ENCODE results near the gene PAPPA2.

Gene PAPPA2

GRCh38 chr1:176858433-176858916 is 395.5 kb downstream of the PAPPA2 start:
- Histone ChIP-seq H3K9me3 (ENCODE audit: insufficient read depth, low read length) (no peaks in the 10 kb centered on the region), H2AFZ (ENCODE audit: low read depth, low read length, severe bottlenecking) (no peak overlapping the region), H3K27me3 (ENCODE audit: low read length) (no peaks in the 10 kb centered on the region), H3K36me3 (ENCODE audit: low read length) (no peaks in the 10 kb centered on the region), H4K20me1 (ENCODE audit: low read depth, low read length) (no peaks in the 10 kb centered on the region), H3K4me2 (ENCODE audit: low read depth, low read length, poor library complexity, severe bottlenecking) (no peak overlapping the region), H3K4me3 (ENCODE audit: insufficient read depth, low read length, poor library complexity, severe bottlenecking) (no peak overlapping the region), H3K9me2 (replicated peaks; ENCODE audit: insufficient read depth, low read length) (no peaks in the 10 kb centered on the region), H3K9ac (ENCODE audit: low read length) (no peak overlapping the region), H3K27ac (ENCODE audit: low read depth, low read length) (no peak overlapping the region), H3K79me2 (ENCODE audit: insufficient read depth, low read length) (no peaks in the 10 kb centered on the region), H3F3A (ENCODE audit: insufficient read depth) (no peaks in the 10 kb centered on the region)
- TF ChIP-seq, protein P1, sequence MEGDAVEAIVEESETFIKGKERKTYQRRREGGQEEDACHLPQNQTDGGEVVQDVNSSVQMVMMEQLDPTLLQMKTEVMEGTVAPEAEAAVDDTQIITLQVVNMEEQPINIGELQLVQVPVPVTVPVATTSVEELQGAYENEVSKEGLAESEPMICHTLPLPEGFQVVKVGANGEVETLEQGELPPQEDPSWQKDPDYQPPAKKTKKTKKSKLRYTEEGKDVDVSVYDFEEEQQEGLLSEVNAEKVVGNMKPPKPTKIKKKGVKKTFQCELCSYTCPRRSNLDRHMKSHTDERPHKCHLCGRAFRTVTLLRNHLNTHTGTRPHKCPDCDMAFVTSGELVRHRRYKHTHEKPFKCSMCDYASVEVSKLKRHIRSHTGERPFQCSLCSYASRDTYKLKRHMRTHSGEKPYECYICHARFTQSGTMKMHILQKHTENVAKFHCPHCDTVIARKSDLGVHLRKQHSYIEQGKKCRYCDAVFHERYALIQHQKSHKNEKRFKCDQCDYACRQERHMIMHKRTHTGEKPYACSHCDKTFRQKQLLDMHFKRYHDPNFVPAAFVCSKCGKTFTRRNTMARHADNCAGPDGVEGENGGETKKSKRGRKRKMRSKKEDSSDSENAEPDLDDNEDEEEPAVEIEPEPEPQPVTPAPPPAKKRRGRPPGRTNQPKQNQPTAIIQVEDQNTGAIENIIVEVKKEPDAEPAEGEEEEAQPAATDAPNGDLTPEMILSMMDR (IDR thresholded peaks at IDR 0.05; ENCODE audit: insufficient read depth, low read length, poor library complexity, severe bottlenecking) = no peak
- no peak for TF ChIP-seq EZH2phosphoT487 (conservative IDR thresholded peaks at IDR 0.05; ENCODE audit: low read length)

- no peaks in the 10 kb centered on the region for H4K20me1 ChIP-seq (ENCODE audit: low read depth, low read length)
- H3K36me3 ChIP-seq (ENCODE audit: low read length) = no peaks in the 10 kb centered on the region
- H3K79me2 ChIP-seq (ENCODE audit: insufficient read depth, low read length) = no peaks in the 10 kb centered on the region
- H3K27ac ChIP-seq (ENCODE audit: low read depth, low read length) = no peak overlapping the region
- TF ChIP-seq, protein P1 (IDR thresholded peaks at IDR 0.05; ENCODE audit: insufficient read depth, low read length, poor library complexity, severe bottlenecking) = no peak
- TF ChIP-seq EZH2phosphoT487 (conservative IDR thresholded peaks at IDR 0.05; ENCODE audit: low read length) = no peak
- H3K4me2 ChIP-seq (ENCODE audit: low read depth, low read length, poor library complexity, severe bottlenecking) = no peak overlapping the region
- H3K9me3 ChIP-seq (ENCODE audit: insufficient read depth, low read length) = no peaks in the 10 kb centered on the region
- no peak overlapping the region for H2AFZ ChIP-seq (ENCODE audit: low read depth, low read length, severe bottlenecking)
- no peak overlapping the region for H3K4me3 ChIP-seq (ENCODE audit: insufficient read depth, low read length, poor library complexity, severe bottlenecking)
- no peaks in the 10 kb centered on the region for H3K9me2 ChIP-seq (replicated peaks; ENCODE audit: insufficient read depth, low read length)
- H3F3A ChIP-seq (ENCODE audit: insufficient read depth) = no peaks in the 10 kb centered on the region
- H3K27me3 ChIP-seq (ENCODE audit: low read length) = no peaks in the 10 kb centered on the region
- no peak overlapping the region for H3K9ac ChIP-seq (ENCODE audit: low read length)
Measured at GRCh38 chr1:176863613-176864012, 400.6 kb downstream of the PAPPA2 start.

DNA sequence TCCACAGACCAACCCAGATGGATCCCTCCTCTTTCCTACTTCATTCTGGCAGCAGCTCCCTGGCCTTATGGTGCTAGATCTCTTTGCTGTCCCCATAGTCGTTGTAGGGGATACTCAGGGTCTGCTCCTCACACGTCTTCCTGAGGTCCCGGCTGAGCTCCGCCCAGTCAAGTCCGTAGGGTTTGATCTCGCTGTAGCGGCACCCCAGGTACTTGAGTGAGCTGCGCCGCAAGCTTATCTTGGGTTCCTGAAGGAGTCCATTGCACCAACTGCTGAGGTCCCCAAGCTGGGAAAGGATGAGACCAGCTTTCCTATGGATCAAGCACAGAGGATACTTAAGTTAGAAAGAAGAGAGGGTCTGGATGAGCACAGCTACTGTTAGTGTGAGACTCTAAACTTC is 401.2 kb downstream of the PAPPA2 start:
- no peak for TF ChIP-seq EZH2phosphoT487 (conservative IDR thresholded peaks at IDR 0.05; ENCODE audit: low read length)
- TF ChIP-seq, protein P1 (IDR thresholded peaks at IDR 0.05; ENCODE audit: insufficient read depth, low read length, poor library complexity, severe bottlenecking) = no peak

More for the DNA sequence above, 401.2 kb downstream of the PAPPA2 start:
- Histone ChIP-seq H2AFZ (ENCODE audit: low read depth, low read length, severe bottlenecking) (no peak overlapping the region), H3F3A (ENCODE audit: insufficient read depth) (no peaks in the 10 kb centered on the region), H3K27me3 (ENCODE audit: low read length) (no peaks in the 10 kb centered on the region), H3K4me2 (ENCODE audit: low read depth, low read length, poor library complexity, severe bottlenecking) (no peak overlapping the region), H3K9me2 (replicated peaks; ENCODE audit: insufficient read depth, low read length) (no peaks in the 10 kb centered on the region), H3K9ac (ENCODE audit: low read length) (no peak overlapping the region), H3K27ac (ENCODE audit: low read depth, low read length) (no peak overlapping the region), H3K4me3 (ENCODE audit: insufficient read depth, low read length, poor library complexity, severe bottlenecking) (no peak overlapping the region), H3K36me3 (ENCODE audit: low read length) (no peaks in the 10 kb centered on the region), H4K20me1 (ENCODE audit: low read depth, low read length) (no peaks in the 10 kb centered on the region), H3K79me2 (ENCODE audit: insufficient read depth, low read length) (no peaks in the 10 kb centered on the region), H3K9me3 (ENCODE audit: insufficient read depth, low read length) (no peaks in the 10 kb centered on the region)
